NCI-H2227 treated with DMSO at 0.1 percent for 48 hours (cell line): ENCODE measurements around the gene RAPGEF2.
"Not testable (repeated sequence)": the region's sequence is repeated elsewhere in the genome, so short reads cannot be mapped to it uniquely, and the experiment has no call there.

Source experiments
- DNase-seq: peaks from one replicate; lab custom pipeline; 2025; lab: John Stamatoyannopoulos, UW

The RAPGEF2 gene

DNA sequence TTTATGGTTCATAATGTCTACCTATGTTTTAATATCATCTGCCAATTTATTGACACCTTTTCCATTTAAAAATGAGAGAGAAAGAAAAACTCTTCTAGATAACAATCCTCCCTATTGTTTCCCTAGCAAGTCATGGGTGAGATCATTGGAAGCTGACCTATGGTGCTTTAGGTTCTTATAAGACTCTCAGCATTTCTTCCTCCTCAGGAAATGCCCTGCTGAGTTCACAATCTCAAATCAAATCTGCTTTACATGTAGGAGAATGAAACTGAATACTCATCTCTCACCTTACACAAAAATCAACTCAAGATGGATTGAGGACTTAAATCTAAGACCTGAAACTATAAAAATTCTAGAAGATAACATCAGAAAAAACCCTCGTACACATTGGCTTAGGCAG lies 267.4 kb downstream of the RAPGEF2 start:
- no peak for DNase-seq

DNA sequence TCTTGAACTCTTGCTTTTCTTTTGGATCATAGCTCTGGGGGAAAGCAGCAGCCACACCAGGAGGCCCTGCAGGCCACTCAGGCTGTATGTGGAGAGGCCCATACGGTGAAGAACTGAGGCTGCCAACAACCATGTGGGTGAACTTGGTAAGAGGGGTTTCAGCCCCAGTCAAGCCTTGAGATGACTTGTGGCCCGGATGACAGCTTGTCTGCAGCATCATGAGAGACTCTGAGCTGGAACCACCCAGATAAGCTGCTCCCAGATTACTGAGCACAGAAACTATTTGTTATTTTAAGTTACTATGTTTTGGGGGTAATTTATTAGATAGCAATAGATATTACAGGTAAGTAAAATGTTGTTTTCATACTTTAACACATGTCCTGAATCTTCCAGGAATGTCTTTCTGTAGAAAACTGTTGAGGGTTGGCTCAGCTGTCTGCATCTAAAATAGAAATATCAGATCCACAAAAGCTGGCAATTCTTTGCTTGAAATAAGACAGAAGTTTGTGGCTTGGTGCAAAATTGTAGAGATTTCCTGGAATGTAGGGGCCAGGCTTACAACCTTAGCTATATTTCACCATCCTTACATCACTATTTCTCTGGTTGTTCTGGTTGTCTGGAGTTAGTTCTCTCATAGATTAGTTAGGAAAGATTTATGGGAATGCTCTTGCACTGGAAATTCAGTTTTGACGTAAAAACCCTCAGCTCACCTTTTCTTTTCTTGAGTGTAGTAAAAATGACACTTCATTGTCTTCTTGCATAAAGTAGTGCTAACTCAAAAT lies 272.1 kb downstream of the RAPGEF2 start:
- no peak for DNase-seq

DNA sequence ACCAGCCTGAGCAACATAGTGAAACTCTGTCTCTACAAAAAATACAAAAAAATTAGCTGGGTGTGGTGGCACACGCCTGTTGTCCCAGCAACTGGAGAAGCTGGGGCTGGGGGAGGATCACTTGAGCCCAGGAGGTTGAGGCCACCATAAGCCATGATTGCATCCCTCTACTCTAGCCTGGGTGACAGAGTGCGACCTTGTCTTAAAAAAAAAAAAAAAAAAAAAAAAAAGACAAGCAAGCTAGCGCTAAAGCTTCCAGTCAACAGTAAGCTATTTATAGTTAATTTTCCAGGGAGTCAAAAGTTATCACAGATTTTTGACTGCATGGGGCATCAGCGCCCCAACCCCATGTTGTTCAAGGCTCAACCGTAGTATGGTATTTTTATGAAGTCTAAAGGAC lies 273.4 kb downstream of the RAPGEF2 start:
- DNase-seq, result no peak

DNA sequence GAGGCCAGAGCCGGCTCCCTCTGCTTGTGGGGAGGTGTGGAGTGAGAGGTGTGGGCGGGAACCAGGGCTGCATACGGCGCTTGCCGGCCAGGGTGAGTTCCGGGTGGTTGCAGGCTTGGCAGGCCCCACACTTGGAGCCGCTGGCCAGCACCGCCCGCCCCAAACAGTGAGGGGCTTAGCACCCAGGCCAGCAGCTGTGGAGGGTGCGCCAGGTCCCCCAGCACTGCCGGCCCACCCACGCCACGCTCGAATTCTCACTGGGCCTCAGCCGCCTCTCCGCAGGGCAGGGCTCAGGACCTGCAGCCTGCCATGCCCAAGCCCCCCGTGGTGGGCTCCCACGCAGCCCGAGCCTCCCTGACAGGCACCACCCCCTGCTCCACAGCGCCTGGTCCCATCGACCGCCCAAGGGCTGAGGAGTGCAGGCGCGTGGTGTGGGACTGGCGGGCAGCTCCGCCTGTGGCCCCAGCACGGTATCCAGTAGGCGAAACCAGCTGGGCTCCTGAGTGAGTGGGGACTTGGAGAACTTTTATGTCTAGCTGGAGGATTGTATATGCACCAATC lies 275.3 kb downstream of the RAPGEF2 start:
- no peak for DNase-seq

DNA sequence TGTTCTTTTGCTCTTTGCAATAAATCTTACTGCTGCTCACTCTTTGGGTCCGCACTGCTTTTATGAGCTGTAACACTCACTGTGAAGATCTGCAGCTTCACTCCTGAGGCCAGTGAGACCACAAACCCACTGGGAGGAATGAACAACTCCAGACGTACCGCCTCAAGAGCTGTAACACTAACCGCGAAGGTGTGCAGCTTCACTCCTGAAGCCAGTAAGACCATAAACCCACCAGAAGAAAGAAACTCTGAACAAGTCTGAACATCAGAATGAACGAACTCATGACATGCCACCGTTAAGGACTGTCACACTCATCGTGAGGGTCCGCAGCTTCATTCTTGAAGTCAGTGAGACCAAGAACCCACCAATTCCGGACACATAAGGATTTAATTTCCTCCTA lies 276.2 kb downstream of the RAPGEF2 start:
- not testable (repeated sequence) for DNase-seq

DNA sequence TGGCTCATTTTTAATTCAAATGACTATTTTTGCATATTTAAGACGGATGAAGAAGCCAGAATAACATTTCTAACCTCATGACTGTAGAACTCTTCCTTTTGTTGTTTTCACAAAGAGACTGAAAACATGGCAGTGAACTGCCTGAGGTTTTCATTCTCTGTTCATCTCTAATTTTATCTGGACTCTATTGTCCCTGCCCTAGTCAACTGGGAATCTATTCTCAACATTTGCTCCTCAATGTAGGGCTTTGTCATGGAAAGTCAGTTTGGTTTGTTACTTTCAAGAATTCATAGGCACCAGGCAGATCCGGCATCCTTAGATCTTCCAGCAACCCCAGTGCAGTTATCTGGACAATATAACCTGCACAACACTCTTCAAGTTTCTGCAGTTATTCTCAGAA lies 277.0 kb downstream of the RAPGEF2 start:
- DNase-seq, result no peak

DNA sequence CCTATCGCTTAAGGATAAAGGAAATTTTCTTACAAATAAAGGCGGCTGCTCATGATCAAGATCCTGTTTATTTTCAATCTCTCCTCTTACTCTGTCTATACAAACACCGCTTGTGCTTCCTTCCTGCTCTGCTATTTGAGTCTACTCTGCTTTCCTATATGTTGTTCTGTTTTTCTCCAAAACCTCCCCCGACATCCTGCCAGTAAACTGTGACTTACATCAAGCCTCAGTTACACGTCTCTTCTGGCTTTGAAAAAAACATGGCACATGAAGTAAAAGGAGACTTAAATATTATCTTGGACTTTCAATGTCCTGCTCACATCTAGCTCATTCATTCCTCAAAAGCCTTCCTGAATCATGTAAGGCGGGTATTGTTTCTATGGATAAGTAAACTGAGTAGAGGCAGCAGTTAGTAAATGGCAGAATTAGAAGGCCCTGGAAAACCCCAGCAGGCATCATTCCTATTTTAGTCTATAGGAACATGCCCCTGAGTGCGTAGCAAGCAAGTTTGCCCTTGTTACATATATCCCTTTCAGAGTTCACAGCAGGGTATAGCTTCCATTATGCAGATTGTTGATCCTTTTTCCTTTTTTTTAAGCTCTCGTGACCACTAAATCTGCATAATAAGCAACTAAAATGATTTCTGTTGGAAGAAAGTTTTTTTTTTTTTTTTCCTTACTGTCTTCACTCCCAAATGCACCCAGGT lies 280.1 kb downstream of the RAPGEF2 start:
- no peak for DNase-seq

DNA sequence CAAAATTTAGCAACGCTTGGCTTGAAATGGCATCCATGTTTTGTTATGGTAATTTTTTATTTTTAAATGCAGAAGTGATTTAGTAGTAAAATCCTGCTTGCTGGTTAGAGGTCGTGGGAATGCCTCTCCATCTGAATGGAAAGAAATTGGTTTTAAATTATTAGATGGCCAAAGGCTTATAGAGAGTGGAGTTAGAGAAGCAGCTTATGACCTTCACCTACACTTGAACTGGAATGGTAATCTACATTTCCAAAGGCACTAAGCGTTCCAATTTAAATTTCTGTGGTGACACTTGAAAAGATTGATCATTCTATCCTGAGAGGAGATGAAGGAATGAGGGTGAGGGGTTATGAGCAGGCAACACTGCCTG lies 280.7 kb downstream of the RAPGEF2 start:
- no peak for DNase-seq

DNA sequence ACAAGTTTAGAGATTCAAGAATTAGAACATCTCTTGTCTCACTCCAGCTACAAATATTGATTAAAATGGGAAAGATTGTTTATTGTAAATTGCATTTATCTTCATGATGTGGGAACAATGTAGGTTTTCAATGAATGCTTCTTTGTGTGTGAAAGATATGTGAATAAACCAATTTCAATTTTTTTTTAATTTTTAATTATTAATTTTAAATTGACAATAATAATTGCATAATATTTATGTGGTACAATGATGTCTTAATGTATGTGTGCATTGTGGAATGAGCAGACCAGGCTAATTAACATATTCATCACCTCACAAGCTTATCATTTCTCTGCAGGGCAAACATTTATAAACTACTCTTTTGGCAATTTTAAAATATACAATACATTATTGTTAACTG lies 281.1 kb downstream of the RAPGEF2 start:
- no peak for DNase-seq

DNA sequence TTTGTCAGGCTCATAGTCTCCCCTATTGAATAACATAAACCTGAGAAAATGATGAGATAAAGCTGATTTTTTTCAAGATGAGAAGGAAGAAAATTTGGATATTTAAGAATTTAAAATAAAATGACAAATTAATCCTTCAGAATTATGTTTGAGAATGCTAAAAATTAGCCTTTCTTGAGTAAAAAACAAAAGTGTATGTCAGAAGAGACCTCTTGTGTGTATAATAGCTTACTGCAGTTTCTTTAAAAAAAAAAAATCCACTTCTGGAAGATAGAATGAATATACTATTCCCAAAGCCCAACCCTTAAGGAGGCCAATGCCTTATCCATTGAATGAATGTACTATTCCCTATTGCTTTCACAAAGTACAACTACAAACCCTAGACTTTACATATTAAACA lies 281.8 kb downstream of the RAPGEF2 start:
- DNase-seq, result no peak

DNA sequence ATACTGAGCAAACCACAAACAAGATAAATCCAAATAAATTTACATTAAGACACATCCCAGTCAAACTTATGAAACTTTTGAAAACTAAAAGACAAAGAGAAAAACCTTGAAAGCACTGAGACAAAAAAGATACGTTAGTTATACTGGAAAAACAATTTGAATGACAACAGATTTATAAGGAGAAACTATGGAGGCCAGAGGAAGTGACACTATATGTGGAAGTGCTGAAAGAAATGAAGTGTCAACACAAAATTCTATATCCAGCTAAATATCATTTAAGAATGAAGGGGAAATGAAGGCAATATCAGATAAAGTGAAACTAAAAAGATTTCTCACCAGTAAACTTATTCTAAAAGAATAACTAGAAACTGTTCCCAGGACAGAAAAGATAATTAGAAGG lies 283.7 kb downstream of the RAPGEF2 start:
- DNase-seq, result no peak

DNA sequence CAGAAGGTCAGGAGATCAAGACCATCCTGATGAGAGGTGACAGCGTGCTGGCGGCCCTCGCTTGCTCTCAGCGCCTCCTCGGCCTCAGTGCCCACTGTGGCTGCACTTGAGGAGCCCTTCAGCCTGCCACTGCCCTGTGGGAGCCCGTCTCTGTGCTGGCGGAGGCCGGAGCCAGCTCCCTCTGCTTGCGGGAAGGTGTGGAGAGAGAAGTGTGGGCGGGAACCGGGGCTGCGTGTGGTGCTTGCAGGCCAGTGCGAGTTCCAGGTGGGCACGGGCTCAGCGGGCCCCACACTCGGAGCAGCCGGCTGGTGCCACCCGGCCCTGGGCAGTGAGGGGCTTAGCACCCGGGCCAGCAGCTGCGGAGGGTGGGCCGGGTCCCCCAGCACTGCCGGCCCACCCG lies 286.9 kb downstream of the RAPGEF2 start:
- no peak for DNase-seq

DNA sequence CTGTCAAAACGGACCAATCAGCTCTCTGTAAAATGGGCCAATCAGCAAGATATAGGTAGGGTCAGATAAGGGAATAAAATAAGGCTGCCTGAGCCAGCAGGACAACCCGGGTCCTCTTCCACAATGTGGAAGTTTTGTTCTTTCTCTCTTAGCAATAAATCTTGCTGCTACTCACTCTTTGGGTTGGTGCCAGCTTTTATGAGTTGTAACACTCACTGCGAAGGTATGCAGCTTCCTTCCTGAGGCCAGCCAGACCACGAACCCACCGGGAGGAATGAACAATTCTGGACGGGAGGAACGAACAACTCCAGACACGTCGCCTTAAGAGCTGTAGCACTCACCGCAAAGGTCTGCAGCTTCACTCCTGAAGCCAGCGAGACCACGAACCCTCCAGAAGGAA lies 287.8 kb downstream of the RAPGEF2 start:
- no peak for DNase-seq

DNA sequence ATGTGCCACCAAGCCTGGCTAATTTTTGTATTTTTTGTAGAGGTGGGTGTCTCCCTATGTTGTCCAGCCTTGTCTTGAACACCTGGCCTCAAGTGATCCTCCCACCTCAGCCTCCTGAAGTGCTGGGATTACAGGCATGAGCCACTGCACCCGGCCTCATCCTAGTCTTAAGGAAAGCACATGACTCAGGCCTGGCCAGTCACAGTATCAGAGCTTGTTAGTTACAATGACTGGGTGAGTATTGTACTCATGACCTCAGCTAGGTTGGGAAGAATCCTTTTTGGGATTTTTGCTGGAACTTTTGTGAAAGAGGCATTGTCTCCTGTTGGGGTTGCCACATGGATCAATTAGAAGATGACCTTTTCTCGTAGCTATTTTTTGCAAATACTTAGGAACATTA lies 292.8 kb downstream of the RAPGEF2 start:
- DNase-seq, result no peak

DNA sequence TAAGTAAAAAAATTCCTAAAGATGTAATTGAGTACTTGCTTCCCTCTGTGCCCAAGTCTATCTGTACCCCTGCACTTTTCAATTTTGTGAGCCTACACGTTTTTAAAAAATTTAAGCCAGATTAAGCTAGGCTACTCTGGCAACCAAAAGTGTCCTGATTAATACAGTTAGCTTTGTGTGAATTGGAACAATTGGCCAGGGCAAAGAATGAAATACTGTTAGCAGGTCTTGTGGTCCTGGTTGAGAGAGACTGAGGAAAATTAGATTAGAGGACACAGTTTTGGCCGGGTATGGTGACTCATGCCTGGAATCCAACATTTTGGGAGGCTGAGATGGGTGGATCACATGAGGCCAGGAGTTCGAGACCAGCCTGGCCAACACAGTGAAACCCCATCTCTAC lies 293.3 kb downstream of the RAPGEF2 start:
- DNase-seq, result no peak

DNA sequence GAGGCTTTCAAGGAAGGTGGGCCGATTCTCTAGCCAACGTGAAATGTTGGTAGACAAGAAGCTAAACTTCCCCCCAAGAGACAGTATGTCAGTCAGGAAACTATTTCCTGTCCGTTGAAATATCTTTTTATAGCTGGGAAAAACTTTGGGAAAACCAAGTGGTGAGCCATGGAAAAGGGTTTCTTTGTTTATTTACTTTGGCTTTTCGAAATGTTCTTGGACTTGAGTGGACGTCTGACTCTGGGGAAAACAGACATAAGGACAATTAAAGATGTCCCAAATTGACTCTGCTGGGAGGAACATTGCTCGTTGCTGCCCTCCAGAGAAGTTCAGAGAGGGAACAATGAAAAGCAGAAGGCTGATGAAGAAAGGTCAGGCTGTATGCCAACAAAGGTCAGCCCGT lies 295.4 kb downstream of the RAPGEF2 start:
- no peak for DNase-seq

DNA sequence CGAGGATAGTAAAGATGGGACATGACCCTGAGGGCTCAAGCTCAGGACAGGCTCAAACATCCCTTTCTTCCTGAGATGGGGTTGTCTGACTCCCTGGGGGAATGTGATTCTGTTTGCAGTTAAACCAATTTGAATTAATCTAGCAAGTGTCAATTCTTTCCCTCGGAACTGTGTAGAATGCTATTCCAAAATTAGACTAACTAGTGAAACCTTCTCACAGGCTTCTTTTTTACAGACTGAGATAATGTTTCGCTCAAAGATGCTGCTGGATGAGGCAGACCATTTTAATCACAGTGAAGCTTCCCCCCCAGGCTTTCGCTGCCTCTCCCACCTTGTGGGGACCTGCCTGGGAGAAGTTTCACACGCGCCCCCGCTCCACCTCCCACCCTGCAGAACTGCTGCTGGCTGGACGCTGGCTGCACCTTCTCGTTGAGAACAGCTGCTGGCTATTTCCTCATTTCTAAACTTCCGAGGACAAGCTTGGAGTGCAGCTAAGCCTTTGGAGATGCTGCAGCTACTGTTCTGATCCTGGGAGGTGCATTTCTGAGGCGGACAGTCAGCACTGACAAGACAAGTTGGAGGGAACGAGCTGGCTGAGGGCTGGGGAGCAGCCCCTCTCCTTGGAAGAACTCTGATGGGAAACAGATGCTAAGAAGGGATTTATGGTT lies 297.8 kb downstream of the RAPGEF2 start:
- DNase-seq, result no peak

DNA sequence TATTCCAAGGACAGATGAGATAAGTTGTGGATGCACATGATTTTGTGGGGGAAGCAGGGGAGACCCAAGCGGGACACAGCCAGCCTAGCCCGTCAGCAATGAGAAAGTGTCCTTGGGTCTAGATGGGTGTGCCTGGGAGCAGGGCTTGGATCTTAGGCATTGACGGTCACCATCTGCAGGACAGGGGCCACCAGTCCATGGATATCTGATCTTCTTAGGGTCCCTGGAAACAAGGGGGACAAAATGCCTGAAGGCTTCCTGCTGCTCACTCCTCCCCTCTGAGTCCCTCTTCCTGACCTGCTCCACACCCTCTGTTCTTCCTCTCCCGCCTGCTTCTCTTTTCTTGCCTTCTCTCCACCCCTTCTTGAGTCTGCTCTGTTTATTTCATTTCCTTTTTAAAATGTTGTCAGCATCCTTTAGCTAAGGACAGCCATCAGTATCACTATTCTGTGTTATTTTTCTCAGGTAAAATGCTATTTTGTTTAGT lies 298.4 kb downstream of the RAPGEF2 start:
- DNase-seq, result no peak

DNA sequence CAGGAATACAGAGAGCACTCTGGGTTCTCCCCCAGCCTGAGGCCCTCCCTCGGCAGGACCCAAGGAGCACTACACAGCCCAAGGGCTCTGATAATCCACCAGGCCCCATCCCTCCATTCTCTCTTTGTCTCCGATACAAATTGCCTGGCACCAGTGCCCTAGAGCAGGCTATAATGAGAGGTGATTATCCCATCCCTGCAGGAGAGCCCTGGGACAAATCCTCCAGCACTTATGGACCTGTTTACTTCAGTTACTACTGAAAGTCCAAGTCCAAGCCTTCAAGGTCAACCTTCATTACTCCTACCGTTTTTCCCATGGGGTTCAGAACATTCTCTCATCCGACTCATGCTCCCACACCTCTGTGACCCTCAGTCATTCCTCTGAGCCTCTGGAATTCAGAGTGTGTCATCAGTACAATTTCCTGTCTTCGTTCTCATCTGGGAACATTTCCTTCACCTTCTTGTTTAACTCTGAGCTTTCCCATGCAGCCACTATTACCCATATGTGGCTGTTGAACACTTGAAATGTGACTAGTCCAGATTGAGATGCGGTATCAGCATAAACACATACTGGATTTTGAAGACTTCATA lies 299.0 kb downstream of the RAPGEF2 start:
- DNase-seq, result peak; percentile 15
